DOHH2 (cell line): ENCODE measurements around the gene NEDD4L.

Experiments
- H3F3A ChIP-seq: fragments of 200-600 bp; sonication (generic), shearing (Covaris generic); 2 replicates; pipeline ENCODE4 v1.6.0; 2016; ENCODE audit warnings: antibody characterized with exemption, mild to moderate bottlenecking; ENCODE audit not compliant: control insufficient read depth, insufficient read depth
- H3K27ac ChIP-seq: fragments of 200-600 bp; sonication (generic); 2 replicates; pipeline ENCODE4 v1.5.1; 2014; ENCODE audit warnings: low read depth, mild to moderate bottlenecking, low read length, moderate library complexity
- H3K27me3 ChIP-seq: fragments of 200-600 bp; sonication (generic); 2 replicates; pipeline ENCODE4 v1.6.1; 2014; ENCODE audit warnings: mild to moderate bottlenecking, low read length, mixed read lengths; ENCODE audit not compliant: control insufficient read depth
- H3K36me3 ChIP-seq: fragments of 200-600 bp; sonication (generic); 2 replicates; pipeline ENCODE4 v1.6.1; 2014; ENCODE audit warnings: mild to moderate bottlenecking, low read length, moderate library complexity, mixed read lengths; ENCODE audit not compliant: control insufficient read depth
- H3K4me1 ChIP-seq: fragments of 200-600 bp; sonication (generic); 2 replicates; pipeline ENCODE4 v1.6.1; 2014; ENCODE audit warnings: mild to moderate bottlenecking, low read length, mixed read lengths; ENCODE audit not compliant: control insufficient read depth
- H3K4me2 ChIP-seq: fragments of 200-600 bp; sonication (generic); 2 replicates; pipeline ENCODE4 v1.6.0; 2014; ENCODE audit warnings: mild to moderate bottlenecking, low read length, moderate library complexity
- H3K4me3 ChIP-seq: fragments of 200-600 bp; sonication (generic); 2 replicates; pipeline ENCODE4 v1.5.1; 2014; ENCODE audit warnings: mild to moderate bottlenecking, low read length, mixed read lengths
- H3K79me2 ChIP-seq: fragments of 200-600 bp; sonication (generic); 2 replicates; pipeline ENCODE4 v1.6.1; 2014; ENCODE audit warnings: mild to moderate bottlenecking, low read length, mixed read lengths; ENCODE audit not compliant: control insufficient read depth
- H3K9me2 ChIP-seq: fragments of 200-600 bp; sonication (generic); replicated peaks from 2 replicates; pipeline ENCODE4 v1.6.1; 2014; ENCODE audit warnings: mild to moderate bottlenecking, low read length, mixed read lengths; ENCODE audit not compliant: control insufficient read depth
- H3K9me3 ChIP-seq: fragments of 200-600 bp; sonication (generic); 2 replicates; pipeline ENCODE4 v1.6.1; 2014; ENCODE audit warnings: antibody characterized with exemption, low read length, mixed read lengths; ENCODE audit not compliant: control insufficient read depth, insufficient read depth
- H4K20me1 ChIP-seq: fragments of 200-600 bp; sonication (generic); 2 replicates; pipeline ENCODE4 v1.6.0; 2014; ENCODE audit warnings: low read depth, mild to moderate bottlenecking, antibody characterized with exemption, low read length, moderate library complexity; ENCODE audit not compliant: control insufficient read depth, insufficient read depth
- CTCF ChIP-seq: fragments of 200-600 bp; sonication (generic); IDR thresholded peaks from one replicate; pipeline ENCODE4 v1.5.1; 2014; ENCODE audit warnings: antibody characterized with exemption, mild to moderate bottlenecking, low read depth, low read length; ENCODE audit not compliant: poor library complexity, severe bottlenecking
- EZH2phosphoT487 ChIP-seq: fragments of 200-600 bp; sonication (generic); IDR thresholded peaks from 2 replicates; pipeline ENCODE4 v1.6.1; 2017; ENCODE audit warnings: borderline replicate concordance, mild to moderate bottlenecking, antibody characterized with exemption, low read length, moderate library complexity, mixed read lengths

NEDD4L gene

GRCh38 chr18:58253318-58253717, 209.3 kb downstream of the NEDD4L start:
- no peaks in the 10 kb centered on the region; the same call in 1 of the 2 replicates for H4K20me1 ChIP-seq
- H3K27me3 ChIP-seq = no peaks in the 10 kb centered on the region
- no peak for TF ChIP-seq CTCF
- no peak for TF ChIP-seq EZH2phosphoT487
- H3F3A ChIP-seq = 0 out of 2 replicates have a peak, but pooled peaks cover 2% of the 10 kb centered on the region
- no peak overlapping the region for H3K4me3 ChIP-seq
- no peak overlapping the region for H3K4me2 ChIP-seq
- H3K36me3 ChIP-seq = peaks cover 10% of the 10 kb centered on the region
- no peaks in the 10 kb centered on the region for H3K9me2 ChIP-seq
- H3K79me2 ChIP-seq = no peaks in the 10 kb centered on the region
- no peaks in the 10 kb centered on the region for H3K9me3 ChIP-seq
- no peak overlapping the region for H3K27ac ChIP-seq
- peaks cover 16% of the 10 kb centered on the region for H3K4me1 ChIP-seq

GRCh38 chr18:58253871-58254270, 209.8 kb downstream of the NEDD4L start:
- Histone ChIP-seq H3K27me3 (no peaks in the 10 kb centered on the region), H3K4me3 (no peak overlapping the region), H4K20me1 (no peaks in the 10 kb centered on the region; the same call in 1 of the 2 replicates), H3K4me1 (peaks cover 16% of the 10 kb centered on the region), H3K79me2 (peaks cover 2% of the 10 kb centered on the region; the same call in 1 of the 2 replicates), H3K36me3 (peaks cover 10% of the 10 kb centered on the region), H3K4me2 (no peak overlapping the region), H3K27ac (no peak overlapping the region), H3K9me2 (no peaks in the 10 kb centered on the region), H3F3A (0 out of 2 replicates have a peak, but pooled peaks cover 2% of the 10 kb centered on the region), H3K9me3 (no peaks in the 10 kb centered on the region)
- no peak for TF ChIP-seq CTCF
- TF ChIP-seq EZH2phosphoT487 = no peak

- no peaks in the 10 kb centered on the region for H3K9me2 ChIP-seq
- no peaks in the 10 kb centered on the region for H3K9me3 ChIP-seq
- no peak for TF ChIP-seq EZH2phosphoT487
- TF ChIP-seq CTCF = no peak
- no peaks in the 10 kb centered on the region; the same call in 1 of the 2 replicates for H4K20me1 ChIP-seq
- no peak overlapping the region for H3K4me2 ChIP-seq
- 0 out of 2 replicates have a peak, but pooled peaks cover 2% of the 10 kb centered on the region for H3F3A ChIP-seq
- no peak overlapping the region for H3K27ac ChIP-seq
- peaks cover 10% of the 10 kb centered on the region for H3K36me3 ChIP-seq
- H3K4me1 ChIP-seq = peaks cover 16% of the 10 kb centered on the region
- peaks cover 9% of the 10 kb centered on the region; the same call in 1 of the 2 replicates for H3K79me2 ChIP-seq
- no peak overlapping the region for H3K4me3 ChIP-seq
- no peaks in the 10 kb centered on the region for H3K27me3 ChIP-seq
These were observed 211.0 kb downstream of the NEDD4L start for GRCh38 chr18:58254873-58255511.
